Head of caudate nucleus (tissue), 42 donors: Measurements from ENCODE around the gene ZNF573.
"Not testable (repeated sequence)": the region's sequence is repeated elsewhere in the genome, so short reads cannot be mapped to it uniquely, and the experiment has no call there.

Experiments used
- DNase-seq, 42 donors: peaks; one replicate each; pipeline versions ENCODE4 v3.0.0 to v3.0.0-alpha.2; 2020 to 2021; ENCODE audit warnings: mixed read lengths in 7 of 42
- intact Hi-C: fragments of 100-400 bp; cut with DNase I; formaldehyde crosslinking; loops from one replicate; pipeline ENCODE4 v1.15.0; 2022

The ZNF573 gene

GRCh38 chr19:37779127-37780005 is at the start of gene ZNF573:
Gene ZNF573, minus strand, starts transcription at chr19:37779586. Its CDS starts 5,857 bp downstream, at chr19:37773729.
- intact Hi-C loops, result no loop called here
- DNase-seq, result peak; percentile 83 to 97 (median 92)

- peak; percentile 23 to 91 (median 82) for DNase-seq
- intact Hi-C loops, result no loop called here
These were observed 38.0 kb upstream of the ZNF573 start for GRCh38 chr19:37817180-37817981.

- intact Hi-C loops, DNase-seq: not testable (repeated sequence)
These were observed 36.2 kb upstream of the ZNF573 start for GRCh38 chr19:37815611-37816010.

DNA sequence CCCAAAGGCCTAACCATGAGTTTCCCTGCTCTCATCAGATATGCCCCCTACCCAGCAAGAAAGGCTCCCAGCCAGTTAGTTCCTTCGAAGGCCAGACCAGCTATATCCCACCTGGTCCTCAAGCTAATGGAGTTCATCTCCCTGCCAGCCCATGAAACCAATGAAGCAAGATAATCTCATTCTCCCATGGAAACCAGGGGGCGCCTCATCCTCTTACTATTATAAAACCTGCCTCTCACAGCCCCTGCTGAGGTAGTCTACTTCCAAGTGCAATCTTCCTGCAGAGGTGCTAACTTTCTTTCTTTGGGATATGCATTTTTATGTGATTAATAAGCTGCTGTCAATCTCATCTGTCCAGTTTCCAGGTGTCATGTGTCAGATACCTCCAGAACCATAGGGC is 34.0 kb upstream of the ZNF573 start:
- intact Hi-C loops, result no loop called here

GRCh38 chr19:37809366-37809765 is 30.0 kb upstream of the ZNF573 start:
- DNase-seq, result no peak
- intact Hi-C loops, result no loop called here

More for the DNA sequence above, 34.0 kb upstream of the ZNF573 start:
- no peak for DNase-seq

- intact Hi-C loops, result no loop called here
- no peak for DNase-seq
These were observed 24.0 kb upstream of the ZNF573 start for GRCh38 chr19:37803249-37803840.

DNA sequence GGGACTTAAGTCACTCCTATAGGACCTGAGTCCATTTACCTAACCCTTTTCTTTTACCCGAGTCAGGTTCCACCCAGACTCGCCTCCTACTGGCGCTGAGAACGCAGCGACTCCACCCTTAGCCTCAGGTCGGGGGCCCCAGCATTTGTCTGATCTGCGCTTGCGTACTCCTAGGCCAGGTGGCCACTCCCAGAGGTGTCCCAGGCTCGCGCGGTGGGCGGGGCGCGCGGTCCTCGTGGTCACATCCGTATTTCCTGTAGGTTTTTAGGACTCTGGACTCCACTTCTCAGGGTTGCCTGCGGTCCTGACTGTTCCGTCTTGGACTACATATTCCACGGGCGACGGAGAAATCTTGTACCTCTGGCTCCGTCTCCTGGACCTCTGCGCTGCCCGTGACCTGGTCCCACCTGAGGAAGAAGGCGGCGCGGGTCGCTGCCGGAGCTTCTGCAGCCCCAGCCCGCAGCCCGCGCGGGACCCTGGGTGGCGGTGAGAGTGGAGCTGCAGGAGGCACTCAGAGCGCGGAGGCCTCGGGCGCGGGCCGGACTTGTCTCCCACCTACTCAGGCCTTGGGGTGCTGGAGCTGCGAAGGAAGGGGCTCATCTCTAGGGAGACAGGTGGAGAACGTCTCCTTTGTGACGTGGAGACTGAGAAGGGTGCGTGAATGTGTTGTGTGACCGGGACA is 11.0 kb upstream of the ZNF573 start:
- intact Hi-C loops, result no loop called here
- DNase-seq, result no peak

- intact Hi-C loops, result no loop called here
- DNase-seq, result peak in 4 of 42 donors; percentile 4 to 40 (median 17)
These were observed 716 bp downstream of the ZNF573 start for GRCh38 chr19:37778613-37779126.

DNA sequence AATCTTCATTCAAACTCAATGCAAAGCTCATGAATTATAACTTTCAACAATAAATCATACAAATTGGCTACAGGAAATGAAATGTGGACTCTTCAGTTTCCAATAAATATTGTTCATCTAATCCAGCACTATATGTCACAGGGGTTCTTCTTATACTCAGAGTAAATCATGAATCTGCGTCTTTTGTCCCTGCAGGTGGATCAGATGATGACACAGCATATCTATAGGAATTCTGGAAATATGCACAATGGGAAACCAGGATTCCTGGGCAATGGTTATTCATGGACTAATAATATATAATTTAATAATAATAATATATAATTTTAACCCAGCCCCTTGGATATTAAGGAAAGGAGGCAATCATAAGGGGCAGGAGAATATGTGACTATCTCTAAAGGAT is 8.4 kb downstream of the ZNF573 start:
- intact Hi-C loops, result no loop called here
- no peak for DNase-seq

- intact Hi-C loops, result no loop called here
- no peak for DNase-seq
These were observed 15.9 kb downstream of the ZNF573 start for GRCh38 chr19:37763488-37763887.

DNA sequence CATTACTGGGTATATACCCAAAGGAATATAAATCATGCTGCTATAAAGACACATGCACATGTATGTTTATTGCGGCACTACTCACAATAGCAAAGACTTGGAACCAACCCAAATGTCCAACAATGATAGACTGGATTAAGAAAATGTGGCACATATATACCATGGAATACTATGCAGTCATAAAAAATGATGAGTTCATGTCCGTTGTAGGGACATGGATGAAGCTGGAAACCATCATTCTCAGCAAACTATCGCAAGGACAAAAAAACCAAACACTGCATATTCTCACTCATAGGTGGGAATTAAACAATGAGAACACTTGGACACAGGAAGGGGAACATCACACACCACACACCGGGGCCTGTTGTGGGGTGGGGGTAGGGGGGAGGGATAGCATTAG is 21.7 kb downstream of the ZNF573 start:
- intact Hi-C loops, DNase-seq: not testable (repeated sequence)

DNA sequence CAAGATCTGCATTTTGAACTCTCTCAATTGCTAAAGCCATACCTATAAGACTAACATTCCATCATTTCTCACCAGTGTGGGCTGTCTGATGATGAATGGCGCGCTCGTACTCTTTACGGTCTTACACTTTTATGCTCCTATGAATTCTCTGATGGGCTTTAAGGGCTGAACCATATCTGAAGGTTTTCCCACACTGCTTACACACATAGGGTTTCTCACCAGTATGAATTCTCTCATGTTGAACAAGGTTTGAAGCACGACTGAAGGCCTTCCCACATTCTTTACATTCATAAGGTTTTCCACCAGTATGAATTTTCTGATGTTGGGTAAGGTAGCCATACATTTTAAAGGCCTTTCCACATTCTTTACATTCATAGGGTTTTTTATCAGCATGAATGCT is 41.0 kb downstream of the ZNF573 start:
- intact Hi-C loops, result no loop called here
- DNase-seq, result no peak

GRCh38 chr19:37725181-37725580 is 54.2 kb downstream of the ZNF573 start:
- DNase-seq, result no peak
- intact Hi-C loops, result no loop called here

DNA sequence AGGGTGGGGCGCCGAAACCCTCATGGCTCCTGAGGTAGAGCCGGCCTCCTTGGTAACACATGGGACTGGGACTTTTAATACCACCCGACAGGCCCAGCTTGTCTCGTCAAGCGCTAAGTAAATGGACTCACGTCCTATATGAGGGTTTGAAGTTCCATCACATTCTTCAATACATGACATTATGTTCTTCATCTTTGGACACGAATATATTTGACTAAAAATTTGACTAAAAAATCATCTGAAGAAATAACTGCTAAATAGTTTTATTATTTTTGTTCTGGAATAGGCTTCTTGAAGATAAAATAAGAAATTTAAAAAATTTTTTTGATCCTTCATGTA is 59.5 kb downstream of the ZNF573 start:
- intact Hi-C loops, result no loop called here
- no peak for DNase-seq

- peak; percentile 76 to 96 (median 90) for DNase-seq
- intact Hi-C loops, result no loop called here
These were observed 60.1 kb downstream of the ZNF573 start, which contains the start of gene ZNF607 for GRCh38 chr19:37719111-37719926. Gene ZNF607, minus strand, starts transcription at chr19:37719761. Its CDS starts 8,143 bp downstream, at chr19:37711618.

DNA sequence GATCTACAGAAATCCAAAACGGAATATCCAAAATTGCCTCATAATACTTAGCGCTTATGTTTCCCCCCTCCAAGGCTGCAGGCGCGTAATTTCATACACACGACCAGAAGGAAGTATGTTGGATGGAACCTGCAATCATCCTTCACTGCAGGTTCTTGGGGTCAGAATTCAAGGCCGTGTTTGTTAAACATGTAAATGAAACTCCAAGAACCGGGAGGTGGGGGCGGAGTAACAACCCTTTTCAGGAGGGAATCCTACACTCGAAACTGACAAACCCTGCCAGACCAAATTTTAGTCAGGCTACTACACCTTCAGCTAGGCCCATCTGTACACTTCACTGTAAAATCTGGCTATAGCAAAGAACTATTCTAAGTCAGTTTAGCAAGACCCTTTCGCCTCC is 61.1 kb downstream of the ZNF573 start:
- DNase-seq, result peak in 6 of 42 donors; percentile 6 to 50 (median 18)
- intact Hi-C loops, result no loop called here

DNA sequence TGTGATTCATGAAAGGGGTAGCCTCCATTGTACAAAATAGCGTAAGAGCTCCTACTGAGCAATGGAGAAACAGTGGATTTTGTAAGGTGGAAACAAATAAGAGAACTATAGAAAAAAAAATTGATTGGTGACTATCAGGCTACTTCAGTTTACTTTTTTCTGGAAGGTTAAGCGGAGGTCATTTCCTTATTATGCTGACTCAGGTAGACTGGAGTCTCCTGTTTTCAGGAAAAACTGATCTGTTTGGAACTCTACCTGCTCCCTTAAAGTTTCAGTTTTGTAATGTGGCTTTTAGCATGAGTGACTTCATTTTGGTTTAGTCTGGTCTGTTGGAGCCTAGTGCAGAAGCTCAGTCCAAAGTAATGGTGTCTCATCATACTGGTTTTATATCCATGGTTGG is 63.2 kb downstream of the ZNF573 start:
- intact Hi-C loops, result no loop called here
- DNase-seq, result no peak

DNA sequence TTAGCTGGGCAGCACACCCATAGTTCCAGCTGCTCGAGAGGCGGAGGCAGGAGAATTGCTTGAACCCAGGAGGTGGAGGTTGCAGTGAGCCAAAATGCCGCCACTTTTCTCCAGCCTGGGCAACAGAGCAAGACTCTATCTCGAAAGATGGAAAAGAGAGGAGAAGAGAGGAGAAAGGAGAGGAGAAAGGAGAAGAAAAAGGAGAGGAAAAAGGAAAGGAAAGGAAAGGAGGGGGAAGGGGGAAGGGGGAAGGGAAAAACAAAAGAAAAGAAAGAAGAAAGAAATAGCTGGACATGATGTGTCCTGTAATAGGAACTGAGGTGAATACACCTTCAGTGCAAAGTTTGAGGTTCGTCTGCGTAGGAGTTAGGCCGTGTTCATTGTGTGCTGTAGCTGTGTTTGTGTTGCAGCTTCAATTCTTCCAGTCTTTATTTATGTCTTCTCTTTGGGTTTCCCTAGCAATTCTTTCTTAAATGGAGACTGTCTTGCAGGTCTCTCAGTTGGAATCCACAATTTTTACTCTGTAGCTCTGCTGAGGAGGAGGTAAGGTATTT is 73.3 kb downstream of the ZNF573 start:
- DNase-seq, result no peak
- intact Hi-C loops, result no loop called here
